Measurements from ENCODE around the gene LHX1. TPM values are rescaled to one million over a fixed set of nuclear protein-coding genes. Genes with fewer than 3 reads are reported as not detected.
A peak's percentile ranks its signal among the peaks of the same experiment; 100 is the strongest.

LHX1 gene
- total RNA-seq, 4 donors from 2014 or later: not detected

DNA sequence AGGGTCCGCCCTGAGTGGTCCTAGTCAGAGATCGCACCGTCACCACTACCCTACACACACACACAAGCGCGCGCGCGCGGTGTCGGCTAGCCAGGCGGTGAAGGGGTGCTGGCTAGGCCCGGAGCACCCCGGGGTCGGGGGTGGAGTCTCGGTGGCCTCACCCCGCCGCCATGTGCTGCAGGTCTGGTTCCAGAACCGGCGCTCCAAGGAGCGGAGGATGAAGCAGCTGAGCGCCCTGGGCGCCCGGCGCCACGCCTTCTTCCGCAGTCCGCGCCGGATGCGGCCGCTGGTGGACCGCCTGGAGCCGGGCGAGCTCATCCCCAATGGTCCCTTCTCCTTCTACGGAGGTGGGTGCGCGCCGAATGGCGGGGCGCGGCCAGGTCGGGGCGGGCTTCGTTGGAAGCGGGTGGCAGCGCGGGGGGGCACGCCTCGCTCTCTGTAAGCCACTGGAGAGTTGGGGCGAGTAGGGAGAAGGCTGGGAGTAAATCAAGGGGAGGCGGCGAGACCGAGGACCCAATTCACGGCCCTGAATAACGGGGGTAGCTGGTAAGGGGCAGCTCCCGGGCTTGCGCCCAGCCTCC is 4.8 kb downstream of the LHX1 start:
- peaks cover 99% of the 10 kb centered on the region for H3K27me3 ChIP-seq
- peaks cover 51% of the 10 kb centered on the region for H3K4me1 ChIP-seq
- H3K9me3 ChIP-seq: no peaks in the 10 kb centered on the region
- DNase-seq (ENCODE audit: low spot score in 2 of 2): no peak
- H3K27ac ChIP-seq: no peak overlapping the region
- 5% methylated on average over 45 of the region's 57 CpGs for WGBS
- TF ChIP-seq POLR2A (IDR thresholded peaks at IDR 0.05) (no peak), POLR2AphosphoS5 (IDR thresholded peaks at IDR 0.05) (no peak), EP300 (IDR thresholded peaks at IDR 0.05) (no peak)
- TF ChIP-seq, protein P1, sequence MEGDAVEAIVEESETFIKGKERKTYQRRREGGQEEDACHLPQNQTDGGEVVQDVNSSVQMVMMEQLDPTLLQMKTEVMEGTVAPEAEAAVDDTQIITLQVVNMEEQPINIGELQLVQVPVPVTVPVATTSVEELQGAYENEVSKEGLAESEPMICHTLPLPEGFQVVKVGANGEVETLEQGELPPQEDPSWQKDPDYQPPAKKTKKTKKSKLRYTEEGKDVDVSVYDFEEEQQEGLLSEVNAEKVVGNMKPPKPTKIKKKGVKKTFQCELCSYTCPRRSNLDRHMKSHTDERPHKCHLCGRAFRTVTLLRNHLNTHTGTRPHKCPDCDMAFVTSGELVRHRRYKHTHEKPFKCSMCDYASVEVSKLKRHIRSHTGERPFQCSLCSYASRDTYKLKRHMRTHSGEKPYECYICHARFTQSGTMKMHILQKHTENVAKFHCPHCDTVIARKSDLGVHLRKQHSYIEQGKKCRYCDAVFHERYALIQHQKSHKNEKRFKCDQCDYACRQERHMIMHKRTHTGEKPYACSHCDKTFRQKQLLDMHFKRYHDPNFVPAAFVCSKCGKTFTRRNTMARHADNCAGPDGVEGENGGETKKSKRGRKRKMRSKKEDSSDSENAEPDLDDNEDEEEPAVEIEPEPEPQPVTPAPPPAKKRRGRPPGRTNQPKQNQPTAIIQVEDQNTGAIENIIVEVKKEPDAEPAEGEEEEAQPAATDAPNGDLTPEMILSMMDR (IDR thresholded peaks at IDR 0.05): no peak
- no peaks in the 10 kb centered on the region for H3K36me3 ChIP-seq
- peak overlapping the region; percentile 23 for H3K4me3 ChIP-seq

DNA sequence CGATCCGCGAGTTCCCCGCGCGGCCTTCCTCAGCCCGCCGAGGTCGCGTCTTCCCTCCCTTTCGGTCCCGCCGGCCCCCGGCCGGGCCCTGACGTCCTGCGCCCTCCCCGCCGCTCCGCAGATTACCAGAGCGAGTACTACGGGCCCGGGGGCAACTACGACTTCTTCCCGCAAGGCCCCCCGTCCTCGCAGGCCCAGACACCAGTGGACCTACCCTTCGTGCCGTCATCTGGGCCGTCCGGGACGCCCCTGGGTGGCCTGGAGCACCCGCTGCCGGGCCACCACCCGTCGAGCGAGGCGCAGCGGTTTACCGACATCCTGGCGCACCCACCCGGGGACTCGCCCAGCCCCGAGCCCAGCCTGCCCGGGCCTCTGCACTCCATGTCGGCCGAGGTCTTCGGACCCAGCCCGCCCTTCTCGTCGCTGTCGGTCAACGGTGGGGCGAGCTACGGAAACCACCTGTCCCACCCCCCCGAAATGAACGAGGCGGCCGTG is 5.4 kb downstream of the LHX1 start:
- Histone ChIP-seq H3K9me3 (no peaks in the 10 kb centered on the region), H3K36me3 (no peaks in the 10 kb centered on the region), H3K27ac (no peak overlapping the region), H3K4me3 (peak overlapping the region; percentile 23), H3K4me1 (peaks cover 46% of the 10 kb centered on the region), H3K27me3 (peaks cover 99% of the 10 kb centered on the region)
- TF ChIP-seq, protein P1 (IDR thresholded peaks at IDR 0.05): no peak
- TF ChIP-seq POLR2A (IDR thresholded peaks at IDR 0.05): no peak
- TF ChIP-seq EP300 (IDR thresholded peaks at IDR 0.05): no peak
- no peak for TF ChIP-seq POLR2AphosphoS5 (IDR thresholded peaks at IDR 0.05)
- DNase-seq (ENCODE audit: low spot score in 2 of 2): no peak
- 8% methylated on average over 27 of the region's 59 CpGs for WGBS

DNA sequence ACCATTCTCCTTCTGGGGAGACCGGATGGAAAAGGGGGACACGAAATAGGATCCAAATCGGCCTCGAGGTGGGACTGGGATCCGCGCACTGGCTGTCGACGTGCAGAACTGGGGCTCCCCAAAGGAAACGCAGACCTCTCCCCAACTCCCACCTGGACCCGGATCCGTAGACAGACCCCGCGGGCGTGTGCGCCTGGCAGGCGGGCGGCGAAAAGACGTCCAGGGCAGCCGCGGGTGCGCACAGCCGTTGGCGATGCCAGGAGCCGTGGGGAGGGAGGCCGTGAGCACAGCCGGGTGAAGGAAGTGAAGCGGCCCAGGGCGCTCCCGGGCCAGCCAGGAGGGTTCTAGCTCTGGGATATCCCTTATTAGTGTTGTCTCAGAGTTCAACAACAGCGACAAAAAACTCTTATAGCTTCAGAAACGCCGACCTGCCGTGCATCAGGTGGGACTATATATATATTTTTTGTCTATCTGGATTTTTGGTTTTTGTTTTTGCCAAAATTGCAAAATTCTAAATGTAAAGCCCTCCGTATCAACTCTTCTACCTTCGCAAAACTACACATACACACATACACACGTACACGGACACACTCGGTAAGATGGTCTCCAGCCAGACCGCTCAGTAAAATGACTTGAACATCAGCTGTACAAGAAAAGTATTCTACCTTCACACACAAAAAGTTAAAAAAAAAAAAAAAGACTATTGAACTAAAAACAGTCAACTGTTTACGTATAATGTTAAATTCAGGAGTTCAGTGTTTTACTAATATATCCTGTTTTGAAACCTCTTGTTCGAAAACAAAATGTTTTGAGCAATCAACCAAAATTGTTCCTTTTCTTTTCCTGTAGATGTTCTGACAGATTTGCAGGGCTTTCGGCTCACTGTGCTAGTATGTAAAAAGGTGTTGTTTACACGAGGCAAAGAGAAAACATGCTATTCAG is 6.2 kb downstream of the LHX1 start:
- WGBS: 16% methylated on average over 37 of the region's 44 CpGs
- no peak overlapping the region for H3K27ac ChIP-seq
- TF ChIP-seq POLR2AphosphoS5 (IDR thresholded peaks at IDR 0.05): no peak
- TF ChIP-seq, protein P1 (IDR thresholded peaks at IDR 0.05): no peak
- TF ChIP-seq POLR2A (IDR thresholded peaks at IDR 0.05): no peak
- no peak for TF ChIP-seq EP300 (IDR thresholded peaks at IDR 0.05)
- H3K4me3 ChIP-seq: no peak overlapping the region
- H3K36me3 ChIP-seq: no peaks in the 10 kb centered on the region
- peaks cover 91% of the 10 kb centered on the region for H3K27me3 ChIP-seq
- peaks cover 46% of the 10 kb centered on the region for H3K4me1 ChIP-seq
- no peak for DNase-seq (ENCODE audit: low spot score in 2 of 2)
- H3K9me3 ChIP-seq: no peaks in the 10 kb centered on the region

DNA sequence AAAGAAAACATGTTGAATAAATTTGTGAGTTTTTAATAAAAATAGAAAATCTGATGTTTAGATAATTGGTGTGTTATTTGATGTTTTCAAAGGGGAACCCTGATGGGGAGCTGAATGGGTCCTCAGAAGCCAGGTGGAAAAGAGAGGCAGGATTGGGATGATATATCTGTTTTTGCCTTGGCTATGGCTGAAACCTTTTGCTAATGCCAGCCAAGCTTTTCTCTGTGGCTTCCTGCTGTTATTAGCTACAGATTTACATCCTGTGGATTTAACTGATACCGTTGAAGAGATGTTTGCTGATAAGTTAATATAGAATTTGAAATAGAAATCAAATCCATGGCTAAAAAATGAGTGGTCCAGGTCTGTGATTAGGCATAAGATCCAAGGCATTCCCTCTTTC is 7.3 kb downstream of the LHX1 start:
- H3K27me3 ChIP-seq: peaks cover 81% of the 10 kb centered on the region
- no peaks in the 10 kb centered on the region for H3K36me3 ChIP-seq
- no peak for TF ChIP-seq EP300 (IDR thresholded peaks at IDR 0.05)
- no peak for TF ChIP-seq POLR2A (IDR thresholded peaks at IDR 0.05)
- peaks cover 42% of the 10 kb centered on the region for H3K4me1 ChIP-seq
- no peak for DNase-seq (ENCODE audit: low spot score in 2 of 2)
- no peak overlapping the region for H3K4me3 ChIP-seq
- 10% methylated on average over 1 of the region's 1 CpG for WGBS
- H3K27ac ChIP-seq: no peak overlapping the region
- H3K9me3 ChIP-seq: no peaks in the 10 kb centered on the region

DNA sequence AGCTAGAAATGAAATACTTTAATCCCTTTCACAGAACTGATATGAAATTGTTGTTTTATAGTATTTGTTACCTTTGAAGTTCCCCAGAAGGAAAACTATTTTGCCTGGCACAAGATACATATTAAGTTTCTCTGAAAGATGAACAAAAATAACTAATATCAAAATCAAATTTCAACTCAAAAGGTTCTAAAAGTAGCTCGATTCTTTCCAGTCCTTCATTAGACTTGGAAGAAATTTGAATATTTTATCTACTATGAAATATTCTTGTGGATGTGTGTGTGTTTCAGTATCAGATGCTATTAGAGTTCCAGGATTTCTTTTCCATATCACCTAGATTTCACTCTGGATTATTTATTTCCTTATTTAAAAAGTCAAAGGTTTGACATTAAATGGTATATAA is 7.9 kb downstream of the LHX1 start:
- Histone ChIP-seq H3K4me3 (no peak overlapping the region), H3K27me3 (peaks cover 75% of the 10 kb centered on the region), H3K4me1 (peaks cover 42% of the 10 kb centered on the region), H3K27ac (no peak overlapping the region), H3K36me3 (no peaks in the 10 kb centered on the region), H3K9me3 (no peaks in the 10 kb centered on the region)
- TF ChIP-seq, protein P1 (IDR thresholded peaks at IDR 0.05): no peak
- TF ChIP-seq EP300 (IDR thresholded peaks at IDR 0.05): no peak
- no peak for TF ChIP-seq POLR2A (IDR thresholded peaks at IDR 0.05)
- TF ChIP-seq POLR2AphosphoS5 (IDR thresholded peaks at IDR 0.05): no peak
- WGBS: 19% methylated on average over 1 of the region's 1 CpG
- DNase-seq (ENCODE audit: low spot score in 2 of 2): no peak
